22Rv1 (cell line): ENCODE data around the gene MAGEA8.
"Not testable (repeated sequence)": the region's sequence is repeated elsewhere in the genome, so short reads cannot be mapped to it uniquely, and the experiment has no call there.

Experiments used
- H3K27ac ChIP-seq: fragments of 450-650 bp; 2 replicates; pipeline ENCODE4 v1.5.1; 2017

Gene MAGEA8

DNA sequence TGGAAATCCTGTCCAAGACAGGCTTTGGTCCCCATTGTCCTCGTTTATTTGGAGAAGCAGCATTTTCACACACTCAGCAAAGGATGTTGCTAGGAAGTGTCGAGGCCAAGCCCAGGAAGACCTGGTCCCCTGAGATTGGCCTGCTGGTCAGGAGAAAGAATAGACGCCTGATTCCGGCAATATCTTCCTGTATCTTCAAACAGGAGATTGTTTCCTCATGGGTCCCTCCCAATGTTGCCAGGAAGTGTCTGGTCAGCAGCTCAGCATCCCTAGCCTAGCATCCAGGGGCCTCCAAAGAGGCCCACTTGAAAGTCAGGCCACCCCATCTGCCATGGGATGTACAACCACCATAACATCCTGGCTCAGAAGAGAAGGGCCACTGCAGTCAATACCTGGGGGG is 50.4 kb downstream of the MAGEA8 start:
- not testable (repeated sequence) for H3K27ac ChIP-seq

DNA sequence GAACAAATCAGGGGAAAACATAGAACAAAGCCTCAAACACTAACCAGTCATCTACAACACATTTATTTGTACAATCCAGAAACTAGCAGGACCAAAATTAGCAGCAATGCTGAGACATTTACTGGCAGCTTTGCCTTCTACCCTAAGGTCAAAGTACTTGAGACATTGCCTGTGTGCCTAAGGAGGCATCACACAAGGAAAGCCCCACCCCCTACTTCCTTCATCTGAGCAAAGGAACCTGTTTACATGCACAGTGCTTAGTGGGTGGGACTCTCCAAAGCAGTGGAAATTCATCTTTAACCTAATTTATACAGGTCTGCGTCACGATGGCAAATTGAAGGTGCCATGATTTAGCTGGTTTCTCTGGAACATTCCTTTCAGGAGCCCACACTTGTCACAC is 51.2 kb downstream of the MAGEA8 start:
- H3K27ac ChIP-seq = not testable (repeated sequence)

DNA sequence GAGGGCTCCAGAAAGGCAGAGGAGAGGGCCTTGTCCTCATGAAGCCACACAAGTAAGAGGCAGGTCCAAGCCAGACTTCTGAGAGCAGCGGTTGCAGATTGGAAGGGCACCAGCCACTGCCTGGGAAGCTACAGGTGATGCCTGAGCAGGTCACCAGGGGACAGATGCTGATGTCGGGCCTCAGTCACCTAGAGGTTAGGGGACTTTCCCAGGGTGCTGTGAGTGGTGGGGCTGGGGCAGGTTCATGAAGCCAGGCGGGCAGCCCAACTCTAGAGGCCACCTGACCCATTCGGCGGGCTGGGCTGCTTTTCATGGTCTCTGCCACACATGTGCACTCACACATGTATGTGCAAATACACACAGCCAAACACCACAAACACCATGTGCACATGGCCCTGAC is 52.0 kb downstream of the MAGEA8 start:
- H3K27ac ChIP-seq = not testable (repeated sequence)

DNA sequence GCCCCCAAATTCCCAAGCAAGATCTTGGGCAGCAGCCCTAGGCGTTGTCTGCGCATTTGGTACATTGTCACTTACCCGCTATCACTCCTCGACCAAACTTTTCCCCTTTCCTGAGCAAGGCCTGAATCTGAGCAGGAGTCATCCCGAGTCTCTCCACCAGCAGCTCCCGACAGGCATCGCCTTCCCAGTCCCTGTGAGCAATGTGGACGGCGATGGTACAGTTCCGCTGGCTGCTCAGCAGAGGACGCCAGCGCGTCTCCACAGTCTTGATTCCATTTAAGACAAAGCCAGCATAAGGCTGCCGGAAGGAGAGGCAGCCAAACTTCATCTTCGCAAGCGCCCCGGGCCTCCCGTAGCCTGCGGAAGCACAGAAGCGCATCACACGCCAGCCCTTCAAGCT is 52.6 kb downstream of the MAGEA8 start:
- H3K27ac ChIP-seq = not testable (repeated sequence)
